ENCODE data around the gene ZDHHC11.
"Not testable (repeated sequence)": the region's sequence is repeated elsewhere in the genome, so short reads cannot be mapped to it uniquely, and the experiment has no call there.

The ZDHHC11 gene

GRCh38 chr5:757346-757930 lies 93.3 kb downstream of the ZDHHC11 start:
- DNase-seq (ENCODE audit: low read depth) = no peak
- no peak overlapping the region for H3K4me3 ChIP-seq (ENCODE audit: low read depth, low read length)
- no peak for TF ChIP-seq CTCF (conservative IDR thresholded peaks at IDR 0.05; ENCODE audit: low read depth, low read length)

- no peak for TF ChIP-seq CTCF (conservative IDR thresholded peaks at IDR 0.05; ENCODE audit: low read depth, low read length)
- no peak for DNase-seq (ENCODE audit: low read depth)
- H3K4me3 ChIP-seq (ENCODE audit: low read depth, low read length) = no peak overlapping the region
Measured at GRCh38 chr5:756865-757345, 93.9 kb downstream of the ZDHHC11 start.

- DNase-seq (ENCODE audit: low read depth) = no peak
- TF ChIP-seq CTCF (conservative IDR thresholded peaks at IDR 0.05; ENCODE audit: low read depth, low read length) = no peak
- no peak overlapping the region for H3K4me3 ChIP-seq (ENCODE audit: low read depth, low read length)
Measured at GRCh38 chr5:756171-756570, 94.6 kb downstream of the ZDHHC11 start.

- DNase-seq (ENCODE audit: low read depth); H3K4me3 ChIP-seq (ENCODE audit: low read depth, low read length): not testable (repeated sequence)
Measured at GRCh38 chr5:754143-754632, 96.6 kb downstream of the ZDHHC11 start.

- not testable (repeated sequence) for H3K4me3 ChIP-seq (ENCODE audit: low read depth, low read length); DNase-seq (ENCODE audit: low read depth)
Measured at GRCh38 chr5:753567-754142, 97.1 kb downstream of the ZDHHC11 start.

- not testable (repeated sequence) for DNase-seq (ENCODE audit: low read depth); H3K4me3 ChIP-seq (ENCODE audit: low read depth, low read length)
Measured at GRCh38 chr5:752532-753115, 98.2 kb downstream of the ZDHHC11 start.

- DNase-seq (ENCODE audit: low read depth); H3K4me3 ChIP-seq (ENCODE audit: low read depth, low read length): not testable (repeated sequence)
Measured at GRCh38 chr5:751992-752391, 98.8 kb downstream of the ZDHHC11 start.

- TF ChIP-seq CTCF (conservative IDR thresholded peaks at IDR 0.05; ENCODE audit: low read depth, low read length) = no peak
- no peak overlapping the region for H3K4me3 ChIP-seq (ENCODE audit: low read depth, low read length)
- no peak for DNase-seq (ENCODE audit: low read depth)
Measured at GRCh38 chr5:751496-751895, 99.3 kb downstream of the ZDHHC11 start.

- not testable (repeated sequence) for H3K4me3 ChIP-seq (ENCODE audit: low read depth, low read length); DNase-seq (ENCODE audit: low read depth)
Measured at GRCh38 chr5:750226-750625, 100.6 kb downstream of the ZDHHC11 start.
